Measurements from ENCODE around the gene SYT13. TPM values are rescaled to one million over a fixed set of nuclear protein-coding genes. Genes with fewer than 3 reads are reported as not detected.

SYT13 gene
- total and polyA plus RNA-seq, 2 experiments from 2014 or later = 1.7 to 11.5 TPM

GRCh38 chr11:45331839-45332238 is 45.7 kb upstream of the SYT13 start:
- Histone ChIP-seq H3K9me2 (replicated peaks; ENCODE audit: insufficient read depth) (no peaks in the 10 kb centered on the region), H3K4me1 (ENCODE audit: insufficient read depth) (no peaks in the 10 kb centered on the region), H3K79me2 (no peaks in the 10 kb centered on the region), H3K4me2 (no peak overlapping the region), H3K36me3 (replicated peaks; ENCODE audit: insufficient read depth, low read depth) (no peaks in the 10 kb centered on the region), H2AFZ (no peak overlapping the region), H3K27ac (no peak overlapping the region), H3K27me3 (no peaks in the 10 kb centered on the region), H3K4me3 (no peak overlapping the region), H3K9me3 (ENCODE audit: low read depth) (peaks cover 3% of the 10 kb centered on the region), H4K20me1 (ENCODE audit: insufficient read depth, poor library complexity, severe bottlenecking) (no peaks in the 10 kb centered on the region)
- no peak for DNase-seq (ENCODE audit: low spot score)
- 58% methylated on average over 4 of the region's 4 CpGs for WGBS (ENCODE audit: low lambda C conversion rate, missing lambda C conversion rate)
- no peak for TF ChIP-seq EZH2phosphoT487 (IDR thresholded peaks at IDR 0.05; ENCODE audit: low read depth, severe bottlenecking, unreplicated experiment)
- no peak for TF ChIP-seq EZH2 (IDR thresholded peaks at IDR 0.05; ENCODE audit: borderline replicate concordance)

- no peaks in the 10 kb centered on the region for H3K79me2 ChIP-seq
- H3K27me3 ChIP-seq = no peaks in the 10 kb centered on the region
- peaks cover 3% of the 10 kb centered on the region for H3K9me3 ChIP-seq (ENCODE audit: low read depth)
- no peak overlapping the region for H3K4me3 ChIP-seq
- H2AFZ ChIP-seq = no peak overlapping the region
- H3K4me1 ChIP-seq (ENCODE audit: insufficient read depth) = no peaks in the 10 kb centered on the region
- no peak overlapping the region for H3K27ac ChIP-seq
- no peak overlapping the region for H3K4me2 ChIP-seq
- 72% methylated on average over 3 of the region's 3 CpGs for WGBS (ENCODE audit: low lambda C conversion rate, missing lambda C conversion rate)
- no peaks in the 10 kb centered on the region for H4K20me1 ChIP-seq (ENCODE audit: insufficient read depth, poor library complexity, severe bottlenecking)
- no peak for DNase-seq (ENCODE audit: low spot score)
- TF ChIP-seq EZH2 (IDR thresholded peaks at IDR 0.05; ENCODE audit: borderline replicate concordance) (no peak), CTCF (IDR thresholded peaks at IDR 0.05; ENCODE audit: poor library complexity) (no peak), EZH2phosphoT487 (IDR thresholded peaks at IDR 0.05; ENCODE audit: low read depth, severe bottlenecking, unreplicated experiment) (no peak)
- no peaks in the 10 kb centered on the region for H3K9me2 ChIP-seq (replicated peaks; ENCODE audit: insufficient read depth)
- no peaks in the 10 kb centered on the region for H3K36me3 ChIP-seq (replicated peaks; ENCODE audit: insufficient read depth, low read depth)
These were observed 42.6 kb upstream of the SYT13 start for GRCh38 chr11:45328726-45329125.

GRCh38 chr11:45324459-45324858 is 38.3 kb upstream of the SYT13 start:
- H3K4me2 ChIP-seq = no peak overlapping the region
- no peaks in the 10 kb centered on the region for H3K79me2 ChIP-seq
- no peak overlapping the region for H3K4me3 ChIP-seq
- H3K27me3 ChIP-seq = no peaks in the 10 kb centered on the region
- no peak overlapping the region for H3K27ac ChIP-seq
- H3K36me3 ChIP-seq (replicated peaks; ENCODE audit: insufficient read depth, low read depth) = no peaks in the 10 kb centered on the region
- H2AFZ ChIP-seq = no peak overlapping the region
- 63% methylated on average over 6 of the region's 6 CpGs for WGBS (ENCODE audit: low lambda C conversion rate, missing lambda C conversion rate)
- TF ChIP-seq EZH2phosphoT487 (IDR thresholded peaks at IDR 0.05; ENCODE audit: low read depth, severe bottlenecking, unreplicated experiment) (no peak), CTCF (IDR thresholded peaks at IDR 0.05; ENCODE audit: poor library complexity) (no peak), EZH2 (IDR thresholded peaks at IDR 0.05; ENCODE audit: borderline replicate concordance) (no peak)
- H3K4me1 ChIP-seq (ENCODE audit: insufficient read depth) = no peaks in the 10 kb centered on the region
- no peak for DNase-seq (ENCODE audit: low spot score)
- no peaks in the 10 kb centered on the region for H4K20me1 ChIP-seq (ENCODE audit: insufficient read depth, poor library complexity, severe bottlenecking)
- no peaks in the 10 kb centered on the region for H3K9me2 ChIP-seq (replicated peaks; ENCODE audit: insufficient read depth)
- peaks cover 3% of the 10 kb centered on the region for H3K9me3 ChIP-seq (ENCODE audit: low read depth)

- Histone ChIP-seq H3K9me2 (replicated peaks; ENCODE audit: insufficient read depth) (no peaks in the 10 kb centered on the region), H3K9me3 (ENCODE audit: low read depth) (peaks cover 3% of the 10 kb centered on the region), H3K4me3 (no peak overlapping the region), H4K20me1 (ENCODE audit: insufficient read depth, poor library complexity, severe bottlenecking) (no peaks in the 10 kb centered on the region), H3K4me2 (no peak overlapping the region), H3K79me2 (no peaks in the 10 kb centered on the region), H3K27me3 (no peaks in the 10 kb centered on the region), H3K36me3 (replicated peaks; ENCODE audit: insufficient read depth, low read depth) (no peaks in the 10 kb centered on the region), H2AFZ (no peak overlapping the region), H3K27ac (no peak overlapping the region), H3K4me1 (ENCODE audit: insufficient read depth) (no peaks in the 10 kb centered on the region)
- TF ChIP-seq EZH2 (IDR thresholded peaks at IDR 0.05; ENCODE audit: borderline replicate concordance) = no peak
- no peak for TF ChIP-seq CTCF (IDR thresholded peaks at IDR 0.05; ENCODE audit: poor library complexity)
- TF ChIP-seq EZH2phosphoT487 (IDR thresholded peaks at IDR 0.05; ENCODE audit: low read depth, severe bottlenecking, unreplicated experiment) = no peak
- DNase-seq (ENCODE audit: low spot score) = no peak
- WGBS (ENCODE audit: low lambda C conversion rate, missing lambda C conversion rate) = 82% methylated on average over 8 of the region's 8 CpGs
These were observed 37.6 kb upstream of the SYT13 start for GRCh38 chr11:45323601-45324249.
